MM.1S (cell line): ENCODE measurements around the gene GDF9.
A peak's percentile ranks its signal among the peaks of the same experiment; 100 is the strongest.

Source experiments
- DNase-seq: peaks from one replicate; pipeline ENCODE4 v3.0.0-alpha.2; 2015
- H2AFZ ChIP-seq: fragments of 300-600 bp; sonication (generic); 2 replicates; pipeline ENCODE4 v1.6.0; 2016; ENCODE audit warnings: antibody characterized with exemption, low read length
- H3F3A ChIP-seq: fragments of 300-600 bp; sonication (generic); 2 replicates; pipeline ENCODE4 v1.6.1; 2016; ENCODE audit warnings: mild to moderate bottlenecking, antibody characterized with exemption, low read length, moderate library complexity, mixed read lengths; ENCODE audit not compliant: insufficient read depth
- H3K27ac ChIP-seq: fragments of 300-600 bp; sonication (generic); 2 replicates; pipeline ENCODE4 v1.5.1; 2016; ENCODE audit warnings: mild to moderate bottlenecking, low read length
- H3K27me3 ChIP-seq: fragments of 300-600 bp; sonication (generic); replicated peaks from 2 replicates; pipeline ENCODE4 v1.6.0; 2016; ENCODE audit warnings: low read length; ENCODE audit not compliant: insufficient read depth
- H3K36me3 ChIP-seq: fragments of 300-600 bp; sonication (generic); replicated peaks from 2 replicates; pipeline ENCODE4 v1.6.1; 2016; ENCODE audit warnings: mild to moderate bottlenecking, low read length, mixed read lengths; ENCODE audit not compliant: insufficient read depth
- H3K4me1 ChIP-seq: fragments of 300-600 bp; sonication (generic); 2 replicates; pipeline ENCODE4 v1.6.1; 2016; ENCODE audit warnings: low read length, mixed read lengths
- H3K4me2 ChIP-seq: fragments of 300-600 bp; sonication (generic); 2 replicates; pipeline ENCODE4 v1.6.0; 2016; ENCODE audit warnings: low read depth, low read length
- H3K4me3 ChIP-seq: fragments of 300-600 bp; sonication (generic); 2 replicates; pipeline ENCODE4 v1.5.1; 2016; ENCODE audit warnings: low read length, mixed read lengths
- H3K79me2 ChIP-seq: fragments of 300-600 bp; sonication (generic); 2 replicates; pipeline ENCODE4 v1.6.1; 2016; ENCODE audit warnings: mixed run types, low read length, mixed read lengths
- H3K9ac ChIP-seq: fragments of 300-600 bp; sonication (generic); 2 replicates; pipeline ENCODE4 v1.6.1; 2016; ENCODE audit warnings: low read length, mixed read lengths
- H3K9me2 ChIP-seq: fragments of 300-600 bp; sonication (generic); replicated peaks from 2 replicates; pipeline ENCODE4 v1.6.1; 2016; ENCODE audit warnings: mild to moderate bottlenecking, low read length, mixed read lengths; ENCODE audit not compliant: insufficient read depth
- H3K9me3 ChIP-seq: fragments of 300-600 bp; sonication (generic); replicated peaks from 2 replicates; pipeline ENCODE4 v1.6.1; 2016; ENCODE audit warnings: mild to moderate bottlenecking, low read length, mixed read lengths; ENCODE audit not compliant: insufficient read depth
- H4K20me1 ChIP-seq: fragments of 300-600 bp; sonication (generic); 2 replicates; pipeline ENCODE4 v1.6.1; 2016; ENCODE audit warnings: mild to moderate bottlenecking, low read length, moderate library complexity, mixed read lengths; ENCODE audit not compliant: insufficient read depth
- EZH2 ChIP-seq: fragments of 300-600 bp; sonication (generic); optimal IDR thresholded peaks from 2 replicates; pipeline ENCODE3; 2017; ENCODE audit warnings: low read depth, mild to moderate bottlenecking, antibody characterized with exemption, low read length, mixed read lengths
- EZH2phosphoT487 ChIP-seq: fragments of 300-600 bp; sonication (generic); IDR thresholded peaks from 2 replicates; pipeline ENCODE4 v1.6.1; 2018; ENCODE audit warnings: antibody characterized with exemption, low read length
- TF ChIP-seq, protein P1 (sequence below): fragments of 300-600 bp; sonication (generic); IDR thresholded peaks from 2 replicates; pipeline ENCODE4 v1.5.1; 2016; ENCODE audit warnings: antibody characterized with exemption, low read length, mixed read lengths

The GDF9 gene

GRCh38 chr5:132886064-132886823, 20.0 kb upstream of the GDF9 start:
- Histone ChIP-seq H3K9me3 (no peaks in the 10 kb centered on the region), H2AFZ (no peak overlapping the region), H4K20me1 (no peaks in the 10 kb centered on the region), H3K9ac (no peak overlapping the region), H3F3A (0 out of 2 replicates have a peak, but pooled peaks cover 5% of the 10 kb centered on the region), H3K4me1 (no peaks in the 10 kb centered on the region), H3K36me3 (peaks cover 6% of the 10 kb centered on the region), H3K27ac (no peak overlapping the region), H3K4me3 (no peak overlapping the region), H3K9me2 (no peaks in the 10 kb centered on the region), H3K27me3 (no peaks in the 10 kb centered on the region), H3K79me2 (no peaks in the 10 kb centered on the region), H3K4me2 (no peak overlapping the region)
- no peak for DNase-seq
- TF ChIP-seq EZH2phosphoT487 (no peak), EZH2 (no peak)
- TF ChIP-seq, protein P1, sequence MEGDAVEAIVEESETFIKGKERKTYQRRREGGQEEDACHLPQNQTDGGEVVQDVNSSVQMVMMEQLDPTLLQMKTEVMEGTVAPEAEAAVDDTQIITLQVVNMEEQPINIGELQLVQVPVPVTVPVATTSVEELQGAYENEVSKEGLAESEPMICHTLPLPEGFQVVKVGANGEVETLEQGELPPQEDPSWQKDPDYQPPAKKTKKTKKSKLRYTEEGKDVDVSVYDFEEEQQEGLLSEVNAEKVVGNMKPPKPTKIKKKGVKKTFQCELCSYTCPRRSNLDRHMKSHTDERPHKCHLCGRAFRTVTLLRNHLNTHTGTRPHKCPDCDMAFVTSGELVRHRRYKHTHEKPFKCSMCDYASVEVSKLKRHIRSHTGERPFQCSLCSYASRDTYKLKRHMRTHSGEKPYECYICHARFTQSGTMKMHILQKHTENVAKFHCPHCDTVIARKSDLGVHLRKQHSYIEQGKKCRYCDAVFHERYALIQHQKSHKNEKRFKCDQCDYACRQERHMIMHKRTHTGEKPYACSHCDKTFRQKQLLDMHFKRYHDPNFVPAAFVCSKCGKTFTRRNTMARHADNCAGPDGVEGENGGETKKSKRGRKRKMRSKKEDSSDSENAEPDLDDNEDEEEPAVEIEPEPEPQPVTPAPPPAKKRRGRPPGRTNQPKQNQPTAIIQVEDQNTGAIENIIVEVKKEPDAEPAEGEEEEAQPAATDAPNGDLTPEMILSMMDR, result no peak

DNA sequence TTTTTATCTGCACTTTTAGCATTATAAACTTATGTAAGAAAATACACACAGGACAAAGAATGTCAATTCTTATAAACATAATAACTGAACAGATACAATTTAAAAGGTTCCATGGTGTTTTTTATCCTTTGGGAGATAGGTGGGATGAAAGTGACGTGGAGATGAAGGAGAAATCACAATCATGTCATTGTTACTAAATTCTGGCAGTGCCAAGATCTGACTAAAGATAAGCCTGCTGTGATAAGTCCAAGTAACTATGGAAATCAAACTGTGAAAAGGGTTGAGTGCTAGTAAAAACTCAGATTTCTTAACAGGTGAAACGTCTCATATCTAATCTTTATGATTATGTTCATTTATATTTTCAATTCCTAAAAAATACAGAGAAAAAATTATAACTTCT, 18.3 kb upstream of the GDF9 start:
- TF ChIP-seq, protein P1, result no peak
- Histone ChIP-seq H3K4me3 (no peak overlapping the region), H3K9me2 (no peaks in the 10 kb centered on the region), H3K4me1 (no peaks in the 10 kb centered on the region), H3K27ac (no peak overlapping the region), H3K9ac (no peak overlapping the region), H4K20me1 (no peaks in the 10 kb centered on the region), H3K4me2 (no peak overlapping the region), H3K36me3 (peaks cover 12% of the 10 kb centered on the region), H3K9me3 (no peaks in the 10 kb centered on the region), H3F3A (0 out of 2 replicates have a peak, but pooled peaks cover 5% of the 10 kb centered on the region), H3K79me2 (no peaks in the 10 kb centered on the region), H2AFZ (no peak overlapping the region), H3K27me3 (no peaks in the 10 kb centered on the region)
- no peak for DNase-seq

DNA sequence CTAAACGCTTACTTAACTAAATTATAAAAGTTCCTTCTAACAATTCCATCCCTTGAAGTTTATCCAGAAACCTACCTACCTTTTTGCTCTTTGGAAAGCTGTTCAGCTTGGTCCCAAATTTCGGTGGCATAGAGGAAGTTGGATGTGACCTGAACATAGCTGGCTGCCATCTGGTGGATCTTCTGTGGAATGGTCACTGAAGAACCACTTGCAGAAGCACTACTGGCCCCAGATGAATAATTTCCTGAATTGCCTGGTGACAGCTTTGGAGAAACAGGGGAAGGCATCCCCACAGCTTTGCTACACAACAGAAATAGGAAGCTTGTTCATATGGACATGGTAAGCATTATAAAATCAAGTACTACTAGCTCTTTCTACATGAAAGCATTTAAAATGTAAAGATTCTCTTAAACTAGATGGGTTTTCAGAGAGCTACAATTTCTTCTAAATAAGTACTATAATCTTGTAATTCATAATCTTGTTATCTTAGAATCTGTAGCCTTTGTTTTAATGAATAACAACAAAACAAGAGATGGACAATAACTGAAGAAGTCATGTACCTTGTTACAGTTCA, 17.1 kb upstream of the GDF9 start:
- Histone ChIP-seq H3K4me3 (no peak overlapping the region), H3K4me1 (no peaks in the 10 kb centered on the region), H3F3A (0 out of 2 replicates have a peak, but pooled peaks cover 5% of the 10 kb centered on the region), H3K27me3 (no peaks in the 10 kb centered on the region), H3K9me3 (no peaks in the 10 kb centered on the region), H3K36me3 (peaks cover 12% of the 10 kb centered on the region), H3K9ac (no peak overlapping the region), H3K79me2 (no peaks in the 10 kb centered on the region), H3K27ac (no peak overlapping the region), H3K4me2 (no peak overlapping the region), H4K20me1 (no peaks in the 10 kb centered on the region), H2AFZ (no peak overlapping the region), H3K9me2 (no peaks in the 10 kb centered on the region)
- DNase-seq, result peak; percentile 46
- TF ChIP-seq, protein P1, result peak; percentile 73
- no peak for TF ChIP-seq EZH2
- TF ChIP-seq EZH2phosphoT487, result no peak
